ENCODE data around the gene HOXA4. TPM values are rescaled to one million over a fixed set of nuclear protein-coding genes. Genes with fewer than 3 reads are reported as not detected.

The HOXA4 gene
- total and polyA plus RNA-seq, 8 donors: 0.55 to 17.0 (median 4.2) TPM

- no peak for TF ChIP-seq POLR2AphosphoS5 (IDR thresholded peaks at IDR 0.05)
- no peak for TF ChIP-seq CTCF (IDR thresholded peaks at IDR 0.05)
- no peak for TF ChIP-seq POLR2A (IDR thresholded peaks at IDR 0.05)
- TF ChIP-seq EP300 (IDR thresholded peaks at IDR 0.05): no peak
- Histone ChIP-seq H3K27me3 (peaks cover 8 to 100% (median 96%) of the 10 kb centered on the region in 3 donors), H3K9me3 (no peaks in the 10 kb centered on the region), H3K27ac (peak overlapping the region in 4 of 5 donors; percentile 62 to 99 (median 74)), H3K36me3 (no peaks in the 10 kb centered on the region), H3K4me1 (peaks cover 12 to 72% (median 54%) of the 10 kb centered on the region in 4 donors), H3K4me3 (peak overlapping the region; percentile 43 to 65 (median 54))
- DNase-seq: peak in 1 of 2 donors; percentile 17
- WGBS, 5 donors: 14 to 26% (median 17%) methylated on average over 24 to 30 of the region's 30 CpGs
- intact Hi-C loops (cut with DNase I; ENCODE audit: low total_unique reads): no loop called here
Observed at GRCh38 chr7:27156916-27157701, 26.6 kb upstream of the HOXA4 start.

- 3 to 10% (median 8%) methylated on average over 15 to 33 of the region's 33 CpGs for WGBS, 5 donors
- DNase-seq: peak; percentile 31 to 84
- intact Hi-C loops (cut with DNase I; ENCODE audit: low total_unique reads): no loop called here
- H3K9me3 ChIP-seq: no peaks in the 10 kb centered on the region
- peak within 1 kb of the TSS; percentile 43 to 65 (median 54) for H3K4me3 ChIP-seq
- TF ChIP-seq EP300 (IDR thresholded peaks at IDR 0.05): no peak
- TF ChIP-seq POLR2A (IDR thresholded peaks at IDR 0.05): no peak
- TF ChIP-seq POLR2AphosphoS5 (IDR thresholded peaks at IDR 0.05): no peak
- TF ChIP-seq CTCF (IDR thresholded peaks at IDR 0.05): no peak
- no peaks in the 10 kb centered on the region for H3K36me3 ChIP-seq
- peaks cover 8 to 100% (median 96%) of the 10 kb centered on the region in 3 donors for H3K27me3 ChIP-seq
- H3K4me1 ChIP-seq: peaks cover 13 to 73% (median 57%) of the 10 kb centered on the region in 4 donors
- peak within 1 kb of the TSS; percentile 30 to 99 (median 62) for H3K27ac ChIP-seq
Observed at GRCh38 chr7:27156508-27156898, 25.9 kb upstream of the HOXA4 start, which contains the start of gene HOXA7. TSS of gene HOXA7 (minus strand) at chr7:27156675. CDS start at chr7:27156545, 130 bp downstream.

- H3K36me3 ChIP-seq: no peaks in the 10 kb centered on the region
- peaks cover 13 to 73% (median 54%) of the 10 kb centered on the region in 4 donors for H3K4me1 ChIP-seq
- no peaks in the 10 kb centered on the region for H3K9me3 ChIP-seq
- TF ChIP-seq POLR2A (IDR thresholded peaks at IDR 0.05) (no peak), POLR2AphosphoS5 (IDR thresholded peaks at IDR 0.05) (no peak), CTCF (IDR thresholded peaks at IDR 0.05) (no peak), EP300 (IDR thresholded peaks at IDR 0.05) (no peak)
- intact Hi-C loops (cut with DNase I; ENCODE audit: low total_unique reads): no loop called here
- peak overlapping the region; percentile 43 to 65 (median 54) for H3K4me3 ChIP-seq
- WGBS, 5 donors: 5 to 7% (median 5%) methylated on average over 41 to 63 of the region's 63 CpGs
- peaks cover 8 to 100% (median 96%) of the 10 kb centered on the region in 3 donors for H3K27me3 ChIP-seq
- peak overlapping the region; percentile 30 to 99 (median 62) for H3K27ac ChIP-seq
- peak in 1 of 2 donors; percentile 24 for DNase-seq
Observed at GRCh38 chr7:27155816-27156507, 25.4 kb upstream of the HOXA4 start.
